ENCODE results near the gene TPPP. TPM values are rescaled to one million over a fixed set of nuclear protein-coding genes. Genes with fewer than 3 reads are reported as not detected.

TPPP gene
- total and polyA plus RNA-seq, 2 experiments from 2014 or later: not detected

DNA sequence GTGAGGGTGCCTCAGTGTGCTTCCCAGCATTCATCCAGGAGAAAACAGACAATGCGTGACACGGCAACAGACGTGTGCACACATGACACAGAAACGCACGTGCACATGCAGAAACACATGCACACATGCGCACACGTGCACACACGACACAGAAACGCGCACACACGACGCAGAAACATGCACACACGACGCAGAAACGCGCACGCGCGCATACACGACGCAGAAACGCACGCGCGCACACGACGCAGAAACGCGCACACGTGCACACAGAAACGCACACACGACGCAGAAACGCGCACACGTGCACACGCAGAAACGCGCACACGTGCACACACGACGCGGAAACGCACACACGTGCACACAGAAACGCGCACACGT, 16.5 kb downstream of the TPPP start:
- Histone ChIP-seq H3K9me2 (ENCODE audit: insufficient read depth) (no peaks in the 10 kb centered on the region), H3K36me3 (ENCODE audit: low read depth) (no peaks in the 10 kb centered on the region), H4K20me1 (ENCODE audit: insufficient read depth) (no peaks in the 10 kb centered on the region), H3K27me3 (replicated peaks; ENCODE audit: insufficient read depth) (peaks cover 24% of the 10 kb centered on the region), H2AFZ (no peak overlapping the region), H3K27ac (no peak overlapping the region), H3K9ac (no peak overlapping the region), H3K4me1 (ENCODE audit: insufficient read depth) (no peaks in the 10 kb centered on the region), H3K9me3 (ENCODE audit: low read depth) (no peaks in the 10 kb centered on the region), H3K79me2 (ENCODE audit: insufficient read depth) (no peaks in the 10 kb centered on the region), H3K4me2 (ENCODE audit: unreplicated experiment) (no peak overlapping the region), H3K4me3 (no peak overlapping the region), H3F3A (ENCODE audit: insufficient read depth) (no peaks in the 10 kb centered on the region)
- no peak for TF ChIP-seq EZH2 (IDR thresholded peaks at IDR 0.05; ENCODE audit: insufficient read depth, poor library complexity, severe bottlenecking)
- no peak for TF ChIP-seq EZH2phosphoT487 (IDR thresholded peaks at IDR 0.05; ENCODE audit: insufficient read depth, low read depth)
- DNase-seq: no peak
- 91 to 95% methylated on average over 38 to 48 of the region's 48 CpGs for WGBS, 2 experiments (ENCODE audit: low coverage in 1 of 2, low lambda C conversion rate in 2 of 2, missing lambda C conversion rate in 2 of 2)
- in situ Hi-C loops (cut with MboI): no loop called here

DNA sequence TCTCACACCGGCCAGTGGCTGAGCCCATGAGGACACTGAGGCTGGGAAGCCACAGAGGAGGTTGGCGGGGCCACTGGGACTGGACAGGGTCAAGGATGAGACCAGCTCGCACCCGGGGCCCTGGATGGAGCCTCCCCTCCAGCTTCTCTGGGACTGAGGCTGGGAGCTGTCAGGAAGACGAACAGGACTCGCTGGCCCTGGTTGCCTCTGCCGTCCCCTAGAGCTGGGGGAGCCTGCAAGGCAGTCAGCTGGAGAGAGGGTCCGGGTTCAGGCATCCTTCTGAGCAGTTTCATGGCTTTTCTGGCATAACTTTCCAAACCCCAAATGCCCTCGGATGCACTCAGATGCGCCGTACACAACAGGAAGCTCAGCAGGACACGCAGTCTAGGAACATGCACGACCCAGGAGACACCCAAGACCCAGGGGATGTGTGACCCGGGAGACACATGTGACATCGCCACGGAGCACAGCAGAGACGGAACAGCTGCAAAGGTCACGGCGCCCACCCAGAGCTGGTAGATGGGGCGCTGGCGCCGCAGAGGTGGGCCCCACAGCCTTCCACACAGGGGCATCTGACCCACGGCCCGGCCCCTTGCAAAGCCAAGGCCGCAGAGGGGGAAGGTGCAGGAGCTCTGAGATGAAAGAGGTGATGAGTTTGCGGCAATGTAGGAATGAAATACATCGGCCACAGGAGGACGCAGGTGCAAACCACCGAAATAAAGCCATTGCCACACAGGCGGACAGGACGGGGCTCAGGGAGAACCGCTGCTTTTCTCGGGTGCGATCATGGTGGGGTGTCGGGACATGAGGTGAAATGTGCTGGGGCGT, 17.1 kb downstream of the TPPP start:
- Histone ChIP-seq H2AFZ (no peak overlapping the region), H3K4me2 (ENCODE audit: unreplicated experiment) (no peak overlapping the region), H3K36me3 (ENCODE audit: low read depth) (no peaks in the 10 kb centered on the region), H3K9ac (no peak overlapping the region), H3K27me3 (replicated peaks; ENCODE audit: insufficient read depth) (peaks cover 24% of the 10 kb centered on the region), H3K9me3 (ENCODE audit: low read depth) (no peaks in the 10 kb centered on the region), H3K9me2 (ENCODE audit: insufficient read depth) (no peaks in the 10 kb centered on the region), H3K4me1 (ENCODE audit: insufficient read depth) (no peaks in the 10 kb centered on the region), H3K4me3 (no peak overlapping the region), H3K79me2 (ENCODE audit: insufficient read depth) (no peaks in the 10 kb centered on the region), H4K20me1 (ENCODE audit: insufficient read depth) (no peaks in the 10 kb centered on the region), H3K27ac (no peak overlapping the region), H3F3A (ENCODE audit: insufficient read depth) (no peaks in the 10 kb centered on the region)
- DNase-seq: no peak
- in situ Hi-C loops (cut with MboI): no loop called here
- whole genome bisulfite sequencing, 2 experiments (ENCODE audit: low coverage in 1 of 2, low lambda C conversion rate in 2 of 2, missing lambda C conversion rate in 2 of 2): 82% methylated on average over 32 to 36 of the region's 36 CpGs
- TF ChIP-seq EZH2 (IDR thresholded peaks at IDR 0.05; ENCODE audit: insufficient read depth, poor library complexity, severe bottlenecking) (no peak), EZH2phosphoT487 (IDR thresholded peaks at IDR 0.05; ENCODE audit: insufficient read depth, low read depth) (no peak)

DNA sequence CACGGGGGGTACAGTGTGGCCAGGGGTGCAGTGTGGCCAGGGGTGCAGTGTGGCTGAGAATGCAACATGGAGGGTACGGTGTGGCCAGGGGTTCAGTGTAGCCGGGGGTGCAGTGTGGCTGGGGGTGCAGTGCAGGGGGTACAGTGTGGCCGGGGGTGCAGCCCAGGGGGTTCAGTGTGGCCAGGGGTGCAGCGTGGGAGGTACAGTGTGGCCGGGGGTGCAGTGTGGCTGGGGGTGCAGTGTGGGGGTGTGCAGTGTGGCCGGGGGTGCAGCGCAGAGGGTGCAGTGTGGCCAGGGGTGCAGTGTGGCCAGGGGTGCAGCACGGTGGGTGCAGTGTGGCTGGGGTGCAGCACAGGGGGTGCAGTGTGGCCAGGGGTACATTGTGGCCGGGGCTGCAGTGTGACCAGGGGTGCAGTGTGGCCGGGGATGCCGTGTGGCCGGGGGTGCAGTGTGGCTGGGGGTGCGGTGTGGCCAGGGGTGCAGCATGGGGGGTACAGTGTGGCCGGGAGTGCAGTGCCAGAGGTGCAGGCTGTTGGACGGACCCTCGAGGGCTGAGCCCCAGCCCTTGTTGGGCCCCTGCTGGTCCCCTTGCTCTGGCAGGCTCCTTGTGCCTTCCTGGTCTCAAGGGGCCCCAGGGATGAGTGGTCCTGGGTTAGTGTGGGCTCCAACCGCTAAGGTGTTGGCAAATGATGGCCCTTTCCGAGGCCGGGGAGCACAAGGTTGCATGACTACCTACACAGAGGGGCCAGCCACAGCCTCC, 17.9 kb downstream of the TPPP start:
- Histone ChIP-seq H3K79me2 (ENCODE audit: insufficient read depth) (no peaks in the 10 kb centered on the region), H4K20me1 (ENCODE audit: insufficient read depth) (no peaks in the 10 kb centered on the region), H3K9ac (no peak overlapping the region), H2AFZ (no peak overlapping the region), H3F3A (ENCODE audit: insufficient read depth) (no peaks in the 10 kb centered on the region), H3K4me1 (ENCODE audit: insufficient read depth) (no peaks in the 10 kb centered on the region), H3K36me3 (ENCODE audit: low read depth) (no peaks in the 10 kb centered on the region), H3K9me2 (ENCODE audit: insufficient read depth) (no peaks in the 10 kb centered on the region), H3K27me3 (replicated peaks; ENCODE audit: insufficient read depth) (peaks cover 24% of the 10 kb centered on the region), H3K4me3 (no peak overlapping the region), H3K9me3 (ENCODE audit: low read depth) (no peaks in the 10 kb centered on the region), H3K4me2 (ENCODE audit: unreplicated experiment) (no peak overlapping the region), H3K27ac (no peak overlapping the region)
- in situ Hi-C loops (cut with MboI): no loop called here
- TF ChIP-seq EZH2 (IDR thresholded peaks at IDR 0.05; ENCODE audit: insufficient read depth, poor library complexity, severe bottlenecking) (no peak), EZH2phosphoT487 (IDR thresholded peaks at IDR 0.05; ENCODE audit: insufficient read depth, low read depth) (no peak)
- DNase-seq: no peak
- 62 to 81% methylated on average over 7 to 20 of the region's 20 CpGs for WGBS, 2 experiments (ENCODE audit: low coverage in 1 of 2, low lambda C conversion rate in 2 of 2, missing lambda C conversion rate in 2 of 2)

DNA sequence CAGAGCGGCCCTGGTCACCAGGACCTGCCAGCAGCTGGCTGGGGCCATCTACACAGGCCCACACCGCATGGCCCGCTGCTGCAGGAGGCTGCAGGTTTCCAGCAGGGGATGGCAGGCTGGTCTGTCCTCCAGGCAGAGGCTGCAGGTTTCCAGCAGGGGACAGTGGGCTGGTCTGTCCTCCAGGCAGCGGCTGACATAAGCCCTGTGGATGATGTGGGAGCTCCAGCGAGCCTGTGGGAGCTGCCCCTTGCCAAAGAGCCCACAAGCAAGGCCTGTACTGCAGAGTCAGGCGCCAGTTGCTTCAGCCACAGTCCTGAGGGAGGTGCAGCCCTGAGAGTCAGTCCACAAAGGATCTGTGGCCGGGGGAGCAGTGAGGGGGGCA, 18.5 kb downstream of the TPPP start:
- Histone ChIP-seq H3K27ac (no peak overlapping the region), H3K9ac (no peak overlapping the region), H3K4me1 (ENCODE audit: insufficient read depth) (no peaks in the 10 kb centered on the region), H3K4me2 (ENCODE audit: unreplicated experiment) (no peak overlapping the region), H3F3A (ENCODE audit: insufficient read depth) (no peaks in the 10 kb centered on the region), H3K27me3 (replicated peaks; ENCODE audit: insufficient read depth) (peaks cover 24% of the 10 kb centered on the region), H3K79me2 (ENCODE audit: insufficient read depth) (no peaks in the 10 kb centered on the region), H3K9me2 (ENCODE audit: insufficient read depth) (no peaks in the 10 kb centered on the region), H3K9me3 (ENCODE audit: low read depth) (no peaks in the 10 kb centered on the region), H2AFZ (no peak overlapping the region), H3K36me3 (ENCODE audit: low read depth) (no peaks in the 10 kb centered on the region), H4K20me1 (ENCODE audit: insufficient read depth) (no peaks in the 10 kb centered on the region), H3K4me3 (no peak overlapping the region)
- TF ChIP-seq EZH2 (IDR thresholded peaks at IDR 0.05; ENCODE audit: insufficient read depth, poor library complexity, severe bottlenecking): no peak
- no peak for TF ChIP-seq EZH2phosphoT487 (IDR thresholded peaks at IDR 0.05; ENCODE audit: insufficient read depth, low read depth)
- in situ Hi-C loops (cut with MboI): loop anchor here (25.0 kb wide), 1 partner anchor 488 kb away; no protein-coding TSS in a partner anchor
- peak; percentile 25 for DNase-seq
- WGBS, 2 experiments (ENCODE audit: low coverage in 1 of 2, low lambda C conversion rate in 2 of 2, missing lambda C conversion rate in 2 of 2): 28 to 42% methylated on average over 7 of the region's 7 CpGs

Measured in GM23248 (cell line).